WTC11 (cell line): ENCODE results near the gene USP48. TPM values are rescaled to one million over a fixed set of nuclear protein-coding genes. Genes with fewer than 3 reads are reported as not detected.

ENCODE experiments used
- ATAC-seq: fragments of 200-7000 bp; cut with Tn5 transposase; 2 replicates; pipeline ENCODE4 v1.10.0; 2021; ENCODE audit warnings: mild to moderate bottlenecking, moderate library complexity
- CTCF ChIA-PET: fragments of 300-600 bp; sonication (Branson Sonifier 250); formaldehyde crosslinking; loops from one replicate; lab custom pipeline; 2021; ENCODE audit warnings: antibody characterized with exemption; lab: Charles Lee
- POLR2A ChIA-PET: fragments of 350-600 bp; sonication (Branson Sonifier 250); formaldehyde crosslinking; loops from one replicate; lab custom pipeline; 2021; ENCODE audit warnings: antibody characterized with exemption; lab: Charles Lee
- DNase-seq: peaks from one replicate; pipeline ENCODE4 v3.0.0; 2021; ENCODE audit warnings: low spot score
- H3K27ac Mint-ChIP-seq: 2 replicates; pipeline ENCODE4 v1.8.0; 2021; ENCODE audit warnings: mixed read lengths
- H3K27me3 Mint-ChIP-seq: 2 replicates; pipeline ENCODE4 v1.8.0; 2021; ENCODE audit warnings: low read depth, mild to moderate bottlenecking, moderate library complexity, mixed read lengths
- H3K36me3 Mint-ChIP-seq: 2 replicates; pipeline ENCODE4 v1.8.0; 2021; ENCODE audit warnings: mixed read lengths
- H3K4me1 Mint-ChIP-seq: 2 replicates; pipeline ENCODE4 v1.8.0; 2022; ENCODE audit warnings: mixed read lengths
- H3K4me3 Mint-ChIP-seq: 2 replicates; pipeline ENCODE4 v1.8.0; 2021; ENCODE audit warnings: mild to moderate bottlenecking, moderate library complexity, mixed read lengths
- H3K9me3 Mint-ChIP-seq: 2 replicates; pipeline ENCODE4 v1.8.0; 2021; ENCODE audit warnings: mixed read lengths
- FOXJ3 ChIP-seq: sonication (generic); formaldehyde crosslinking; IDR thresholded peaks from 2 replicates; pipeline ENCODE4 v1.9.0; 2021; ENCODE audit warnings: missing genetic modification reagents, mild to moderate bottlenecking, borderline replicate concordance
- GABPB1 ChIP-seq: sonication (generic); formaldehyde crosslinking; IDR thresholded peaks from 2 replicates; pipeline ENCODE4 v1.8.1; 2023; ENCODE audit warnings: mild to moderate bottlenecking, missing genetic modification reagents
- HMGXB4 ChIP-seq: sonication (generic); formaldehyde crosslinking; IDR thresholded peaks from 2 replicates; pipeline ENCODE4 v1.8.1; 2023; ENCODE audit warnings: mild to moderate bottlenecking, moderate library complexity, missing genetic modification reagents
- NFE2L1 ChIP-seq: sonication (generic); formaldehyde crosslinking; IDR thresholded peaks from 2 replicates; pipeline ENCODE4 v1.8.1; 2023; ENCODE audit warnings: missing genetic modification reagents
- PREB ChIP-seq: sonication (generic); formaldehyde crosslinking; IDR thresholded peaks from 2 replicates; pipeline ENCODE4 v1.8.1; 2022; ENCODE audit warnings: mild to moderate bottlenecking, missing genetic modification reagents, moderate library complexity, borderline replicate concordance
- RELA ChIP-seq: sonication (generic); formaldehyde crosslinking; IDR thresholded peaks from 2 replicates; pipeline ENCODE4 v1.8.1; 2022; ENCODE audit warnings: missing genetic modification reagents, mild to moderate bottlenecking, borderline replicate concordance
- SMAD4 ChIP-seq: sonication (generic); formaldehyde crosslinking; IDR thresholded peaks from 2 replicates; pipeline ENCODE4 v1.8.0; 2022; ENCODE audit warnings: mild to moderate bottlenecking, missing genetic modification reagents
- ZNF138 ChIP-seq: sonication (generic); formaldehyde crosslinking; conservative IDR thresholded peaks from 2 replicates; pipeline ENCODE4 v1.8.1; 2022; ENCODE audit warnings: mild to moderate bottlenecking, moderate library complexity, missing genetic modification reagents
- ZNF263 ChIP-seq: sonication (generic); formaldehyde crosslinking; IDR thresholded peaks from 2 replicates; pipeline ENCODE4 v1.8.1; 2022; ENCODE audit warnings: low read depth, mild to moderate bottlenecking, moderate library complexity, missing genetic modification reagents
- ZNF281 ChIP-seq: sonication (generic); formaldehyde crosslinking; IDR thresholded peaks from 2 replicates; pipeline ENCODE4 v1.8.0; 2023; ENCODE audit warnings: mild to moderate bottlenecking, missing genetic modification reagents
- total RNA-seq: library from RNA; stranded (reverse); gene quantifications from 3 replicates; pipeline ENCODE4 v1.2.3, GENCODE V29; 2021
- TF ChIP-seq, protein P1 (sequence below): sonication (generic); formaldehyde crosslinking; IDR thresholded peaks from 2 replicates; pipeline ENCODE4 v1.8.0; 2022; ENCODE audit warnings: mild to moderate bottlenecking, missing genetic modification reagents
- TF ChIP-seq, protein P2 (sequence below): sonication (generic); formaldehyde crosslinking; conservative IDR thresholded peaks from 2 replicates; pipeline ENCODE4 v1.8.1; 2022; ENCODE audit warnings: mild to moderate bottlenecking, missing genetic modification reagents

The USP48 gene
- total RNA-seq, 1 experiment from 2014 or later = 86.9 TPM

DNA sequence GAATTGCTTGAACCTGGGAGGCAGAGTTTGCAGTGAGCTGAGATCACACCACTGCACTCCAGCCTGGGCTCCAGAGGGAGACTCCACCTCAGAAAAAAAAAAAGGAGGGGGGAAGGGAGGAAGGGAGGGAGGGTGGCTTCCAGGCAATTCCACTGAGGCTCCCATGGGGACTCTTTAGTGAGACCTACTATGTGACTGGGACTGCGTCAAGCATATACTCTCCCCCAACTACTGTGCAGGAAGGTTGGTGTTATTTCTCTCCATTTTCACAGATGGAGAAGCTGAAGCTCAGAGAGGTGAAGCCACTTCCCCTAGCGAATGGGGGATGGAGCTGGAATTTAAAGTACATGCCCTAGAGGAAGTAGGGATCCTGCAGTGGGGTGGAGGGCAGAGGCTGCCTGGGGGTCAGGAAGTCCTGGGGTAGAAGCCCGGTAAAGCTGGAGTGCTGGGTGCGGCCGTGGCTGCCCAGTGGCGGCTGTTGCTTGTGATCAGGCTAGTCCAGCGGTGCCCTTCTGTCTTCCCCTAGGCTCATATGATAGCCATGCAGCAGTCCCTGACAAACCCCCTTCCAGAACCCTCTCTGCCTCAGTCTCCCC, 154.1 kb downstream of the USP48 start:
- DNase-seq (no peak), ATAC-seq (no peak)
- H3K27me3 Mint-ChIP-seq = peaks cover 4% of the 10 kb centered on the region; the same call in 1 of the 2 replicates
- H3K36me3 Mint-ChIP-seq = no peaks in the 10 kb centered on the region
- H3K27ac Mint-ChIP-seq = no peak overlapping the region
- H3K4me3 Mint-ChIP-seq = no peak overlapping the region
- peaks cover 30% of the 10 kb centered on the region for H3K4me1 Mint-ChIP-seq
- ChIA-PET POLR2A (no interaction called here), CTCF (interaction anchor here (0.8 to 1.2 kb wide), 2 partner anchors 19 to 29 kb away, joined by 3 read pairs; no protein-coding TSS in a partner anchor)
- no peaks in the 10 kb centered on the region for H3K9me3 Mint-ChIP-seq
- TF ChIP-seq GABPB1 (CRISPR knock-in tag) (no peak), ZNF263 (no peak), HMGXB4 (CRISPR knock-in tag) (no peak), RELA (CRISPR knock-in tag) (no peak), PREB (CRISPR knock-in tag) (no peak), NFE2L1 (CRISPR knock-in tag) (no peak), FOXJ3 (no peak), ZNF281 (CRISPR knock-in tag) (no peak), SMAD4 (CRISPR knock-in tag) (no peak), ZNF138 (CRISPR knock-in tag) (no peak)
- TF ChIP-seq, protein P1, sequence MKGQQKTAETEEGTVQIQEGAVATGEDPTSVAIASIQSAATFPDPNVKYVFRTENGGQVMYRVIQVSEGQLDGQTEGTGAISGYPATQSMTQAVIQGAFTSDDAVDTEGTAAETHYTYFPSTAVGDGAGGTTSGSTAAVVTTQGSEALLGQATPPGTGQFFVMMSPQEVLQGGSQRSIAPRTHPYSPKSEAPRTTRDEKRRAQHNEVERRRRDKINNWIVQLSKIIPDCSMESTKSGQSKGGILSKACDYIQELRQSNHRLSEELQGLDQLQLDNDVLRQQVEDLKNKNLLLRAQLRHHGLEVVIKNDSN = no peak
- TF ChIP-seq, protein P2, sequence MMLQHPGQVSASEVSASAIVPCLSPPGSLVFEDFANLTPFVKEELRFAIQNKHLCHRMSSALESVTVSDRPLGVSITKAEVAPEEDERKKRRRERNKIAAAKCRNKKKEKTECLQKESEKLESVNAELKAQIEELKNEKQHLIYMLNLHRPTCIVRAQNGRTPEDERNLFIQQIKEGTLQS = no peak
- TF ChIP-seq, all 79 proteins: peak for 0

Other genes with a start within 250 kb of the USP48 start
- gene RAP1GAP, start 113.8 kb downstream of the USP48 start, total RNA-seq = 7.6 to 9.9 TPM (median 9.7 TPM) in 3 replicates
- 0.63 to 1.3 TPM (median 0.85 TPM) in 3 replicates for gene LDLRAD2, start 29.1 kb upstream of the USP48 start, total RNA-seq
- gene HSPG2, start 154.2 kb upstream of the USP48 start, total RNA-seq = 120 to 127 TPM (median 120 TPM) in 3 replicates
- gene CELA3B, start 193.9 kb upstream of the USP48 start, total RNA-seq = 4.4 to 6.7 TPM (median 5.0 TPM) in 3 replicates
- 7.2 to 9.6 TPM (median 8.0 TPM) in 3 replicates for gene CELA3A, start 218.5 kb upstream of the USP48 start, total RNA-seq